Endothelial cell of umbilical vein (primary cell): ENCODE measurements around the gene LOXHD1. TPM values are rescaled to one million over a fixed set of nuclear protein-coding genes. Genes with fewer than 3 reads are reported as not detected.

Source experiments
- BruUV-seq: library from RNA; stranded (reverse); fragments of 400-500 nt; replicated peaks from 2 replicates; lab custom pipeline; 2021; lab: Mats Ljungman, UMichigan
- CTCF ChIA-PET: fragments of 300-600, 350-600 bp; sonication (Branson Sonifier 250); formaldehyde crosslinking; loops from one replicate; lab custom pipeline; 2021; ENCODE audit warnings: antibody characterized with exemption, inconsistent platforms; lab: Charles Lee
- POLR2A ChIA-PET: fragments of 300-600, 350-600 bp; sonication (Branson Sonifier 250); formaldehyde crosslinking; loops from one replicate; lab custom pipeline; 2021; ENCODE audit warnings: antibody characterized with exemption, inconsistent platforms; lab: Charles Lee
- DNase-seq: peaks from one replicate; pipeline ENCODE4 v3.0.0-alpha.2; 2011; ENCODE audit warnings: low read depth, low spot score
- FAIRE-seq: peaks from 2 replicates; lab custom pipeline; 2011; peaks lifted over from hg19 to GRCh38; lab: Jason Lieb, UNC
- H2AFZ ChIP-seq: 2 replicates; pipeline ENCODE4 v1.6.0; 2012; ENCODE audit warnings: low read depth, low read length, control low read depth, inconsistent platforms
- H3K27ac ChIP-seq: 2 replicates; pipeline ENCODE4 v1.5.1; 2011; ENCODE audit warnings: low read depth, mild to moderate bottlenecking, control low read depth, low read length, moderate library complexity; ENCODE audit not compliant: insufficient read depth
- H3K27me3 ChIP-seq, 2 experiments: 2 replicates each; pipeline versions ENCODE4 v1.6.0 to v1.6.1; 2011; ENCODE audit warnings: low read length in 2 of 2, mixed read lengths in 1 of 2; ENCODE audit not compliant: control insufficient read depth in 2 of 2, insufficient read depth in 2 of 2
- H3K36me3 ChIP-seq, 2 experiments: 2 replicates in 1 of 2; 3 replicates in 1 of 2; pipeline ENCODE4 v1.5.1; 2011; ENCODE audit warnings: low read length in 2 of 2, mild to moderate bottlenecking in 1 of 2, moderate library complexity in 1 of 2; ENCODE audit not compliant: control insufficient read depth in 2 of 2, insufficient read depth in 2 of 2; ENCODE audit errors: extremely low read depth in 1 of 2
- H3K4me1 ChIP-seq: 3 replicates; pipeline ENCODE4 v1.5.1; 2011; ENCODE audit warnings: mild to moderate bottlenecking, low read length; ENCODE audit not compliant: control insufficient read depth, insufficient read depth; ENCODE audit errors: extremely low read depth
- H3K4me2 ChIP-seq: 2 replicates; pipeline ENCODE4 v1.6.1; 2011; ENCODE audit warnings: low read length, control low read depth, mixed read lengths; ENCODE audit not compliant: insufficient read depth
- H3K4me3 ChIP-seq, 3 experiments: fragments of 200-600 bp in 1 of 3; sonication (generic), shearing (Covaris generic) in 1 of 3; replicated peaks in 1 of 3; 2 replicates each; pipeline ENCODE4 v1.5.1; 2011 to 2016; ENCODE audit warnings: control low read depth in 3 of 3, low read length in 3 of 3, mild to moderate bottlenecking in 2 of 3, inconsistent platforms in 1 of 3, low read depth in 1 of 3, moderate library complexity in 1 of 3; ENCODE audit not compliant: insufficient read depth in 1 of 3
- H3K79me2 ChIP-seq: 2 replicates; pipeline ENCODE4 v1.6.0; 2012; ENCODE audit warnings: low read length, inconsistent platforms; ENCODE audit not compliant: control insufficient read depth, insufficient read depth
- H3K9ac ChIP-seq: replicated peaks from 2 replicates; pipeline ENCODE3; 2011; ENCODE audit warnings: low read length, control low read depth; ENCODE audit not compliant: insufficient read depth; ENCODE audit errors: extremely low read depth
- H3K9me1 ChIP-seq: replicated peaks from 3 replicates; pipeline ENCODE4 v1.6.0; 2011; ENCODE audit warnings: mild to moderate bottlenecking, low read length; ENCODE audit not compliant: control insufficient read depth, insufficient read depth; ENCODE audit errors: extremely low read depth
- H3K9me3 ChIP-seq: replicated peaks from 2 replicates; pipeline ENCODE4 v1.5.1; 2012; ENCODE audit warnings: low read length, inconsistent platforms; ENCODE audit not compliant: control insufficient read depth, insufficient read depth
- H4K20me1 ChIP-seq: replicated peaks from 2 replicates; pipeline ENCODE3; 2011; ENCODE audit warnings: mild to moderate bottlenecking, low read length; ENCODE audit not compliant: control insufficient read depth, insufficient read depth; ENCODE audit errors: extremely low read depth
- CTCF ChIP-seq, 2 donors: IDR thresholded peaks; 1 replicate in 1 of 2; 2 replicates in 1 of 2; pipeline ENCODE4 v1.5.1; 2011; ENCODE audit warnings: low read length in 2 of 2, mild to moderate bottlenecking in 2 of 2, moderate library complexity in 2 of 2, control low read depth in 1 of 2, inconsistent platforms in 1 of 2, low read depth in 1 of 2; ENCODE audit not compliant: insufficient read depth in 1 of 2; ENCODE audit errors: extremely low read depth in 1 of 2
- MAX ChIP-seq: IDR thresholded peaks from 2 replicates; pipeline ENCODE4 v1.6.1; 2011; ENCODE audit not compliant: insufficient read depth, insufficient read length
- POLR2A ChIP-seq: IDR thresholded peaks from 2 replicates; pipeline ENCODE4 v1.6.1; 2012; ENCODE audit warnings: low read depth, mild to moderate bottlenecking, control low read depth, low read length
- POLR2AphosphoS5 ChIP-seq: IDR thresholded peaks from 2 replicates; pipeline ENCODE4 v1.6.1; 2012; ENCODE audit warnings: low read depth, mild to moderate bottlenecking, control low read depth, low read length, moderate library complexity; ENCODE audit not compliant: insufficient read depth
- dilution Hi-C: fragments of 300-500 bp; cut with MboI; formaldehyde crosslinking; loops from one replicate; pipeline ENCODE4 v1.15.0; 2019; ENCODE audit warnings: low sequenced_read_pairs; ENCODE audit not compliant: extremely low pct_ligation_motif_present
- intact Hi-C: fragments of 100-400 bp; cut with micrococcal nuclease; formaldehyde crosslinking; loops from one replicate; pipeline ENCODE4 v1.10.0; 2022
- polyA plus RNA-seq, 4 experiments: library from polyadenylated mRNA; depleted of rRNA in 3 of 4; stranded (reverse) in 3 of 4; unstranded in 1 of 4; fragments of >200 nt; gene quantifications; 2 replicates each; pipeline versions ENCODE4 v1.2.1 to v1.2.3, GENCODE V29; 2011 to 2012; ENCODE audit warnings: missing spikeins in 1 of 4
- total RNA-seq: library from RNA; stranded (reverse); gene quantifications from 2 replicates; pipeline ENCODE4 v1.2.3, GENCODE V29; 2021

Gene LOXHD1
- total and polyA plus RNA-seq, 2 donors (not counting 3 experiments of a cell fraction or from before 2014, with no cell fraction given), result not detected

DNA sequence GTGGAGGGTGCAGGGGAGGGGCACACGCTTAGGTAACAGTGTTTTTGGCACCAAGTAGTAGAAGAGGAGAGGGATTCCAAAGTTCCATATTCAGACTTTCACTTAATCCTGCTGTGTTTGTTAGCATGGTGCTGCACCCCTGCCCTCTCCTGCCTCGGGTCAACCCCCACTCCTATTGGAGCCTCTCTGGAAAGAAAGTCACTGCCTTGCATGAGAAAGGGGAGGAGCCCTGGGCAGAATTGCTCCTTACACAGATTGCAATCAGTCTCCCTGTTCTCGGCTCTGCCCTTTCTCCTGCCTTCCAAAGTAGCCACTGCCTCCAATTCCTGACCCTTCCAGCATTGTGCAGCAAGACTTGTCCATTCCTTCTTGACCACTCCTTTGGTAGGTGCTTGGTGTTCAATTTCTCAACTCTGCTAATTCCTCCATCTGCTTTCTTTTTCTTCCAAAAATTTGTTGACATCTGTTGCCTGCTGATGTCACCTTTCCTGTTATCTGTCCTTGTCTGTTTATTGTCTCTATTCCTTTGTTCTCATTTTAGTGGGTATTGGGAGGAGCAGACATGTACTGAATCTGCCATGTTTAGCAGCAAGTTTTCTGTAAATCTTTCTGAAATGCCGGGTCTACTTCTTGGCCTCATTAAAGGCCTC is 225.4 kb downstream of the LOXHD1 start:
- CTCF ChIA-PET, result no interaction called here

More for the DNA sequence above, 225.4 kb downstream of the LOXHD1 start:
- DNase-seq (no peak), FAIRE-seq (no peak)
- Histone ChIP-seq H3K27me3 (no peaks in the 10 kb centered on the region), H3K9ac (no peak overlapping the region), H4K20me1 (no peaks in the 10 kb centered on the region), H3K9me3 (no peaks in the 10 kb centered on the region), H3K36me3 (no peaks in the 10 kb centered on the region), H3K4me1 (no peaks in the 10 kb centered on the region), H3K9me1 (no peaks in the 10 kb centered on the region), H2AFZ (no peak overlapping the region), H3K4me3 (no peak overlapping the region), H3K27ac (no peak overlapping the region), H3K79me2 (no peaks in the 10 kb centered on the region), H3K4me2 (no peak overlapping the region)
- TF ChIP-seq MAX (no peak), CTCF (IDR thresholded peaks at IDR 0.05; ENCODE audit: extremely low read depth in 1 of 2, insufficient read depth in 1 of 2, low read depth in 1 of 2, low read length in 2 of 2) (no peak), POLR2A (no peak), POLR2AphosphoS5 (no peak)
- POLR2A ChIA-PET, result no interaction called here
- dilution Hi-C loops, result no loop called here
- intact Hi-C loops, result no loop called here
- no TSS peak for BruUV-seq
